Endothelial cell of umbilical vein (primary cell): ENCODE results near the gene TP53BP1. TPM values are rescaled to one million over a fixed set of nuclear protein-coding genes. Genes with fewer than 3 reads are reported as not detected.

Experiments used
- BruUV-seq: library from RNA; stranded (reverse); fragments of 400-500 nt; replicated peaks from 2 replicates; lab custom pipeline; 2021; lab: Mats Ljungman, UMichigan
- CTCF ChIA-PET: fragments of 300-600, 350-600 bp; sonication (Branson Sonifier 250); formaldehyde crosslinking; loops from one replicate; lab custom pipeline; 2021; ENCODE audit warnings: antibody characterized with exemption, inconsistent platforms; lab: Charles Lee
- POLR2A ChIA-PET: fragments of 300-600, 350-600 bp; sonication (Branson Sonifier 250); formaldehyde crosslinking; loops from one replicate; lab custom pipeline; 2021; ENCODE audit warnings: antibody characterized with exemption, inconsistent platforms; lab: Charles Lee
- DNase-seq: peaks from one replicate; pipeline ENCODE4 v3.0.0-alpha.2; 2011; ENCODE audit warnings: low read depth, low spot score
- FAIRE-seq: peaks from 2 replicates; lab custom pipeline; 2011; peaks lifted over from hg19 to GRCh38; lab: Jason Lieb, UNC
- H2AFZ ChIP-seq: 2 replicates; pipeline ENCODE4 v1.6.0; 2012; ENCODE audit warnings: low read depth, low read length, control low read depth, inconsistent platforms
- H3K27ac ChIP-seq: 2 replicates; pipeline ENCODE4 v1.5.1; 2011; ENCODE audit warnings: low read depth, mild to moderate bottlenecking, control low read depth, low read length, moderate library complexity; ENCODE audit not compliant: insufficient read depth
- H3K27me3 ChIP-seq, 2 experiments: 2 replicates each; pipeline versions ENCODE4 v1.6.0 to v1.6.1; 2011; ENCODE audit warnings: low read length in 2 of 2, mixed read lengths in 1 of 2; ENCODE audit not compliant: control insufficient read depth in 2 of 2, insufficient read depth in 2 of 2
- H3K36me3 ChIP-seq, 2 experiments: 2 replicates in 1 of 2; 3 replicates in 1 of 2; pipeline ENCODE4 v1.5.1; 2011; ENCODE audit warnings: low read length in 2 of 2, mild to moderate bottlenecking in 1 of 2, moderate library complexity in 1 of 2; ENCODE audit not compliant: control insufficient read depth in 2 of 2, insufficient read depth in 2 of 2; ENCODE audit errors: extremely low read depth in 1 of 2
- H3K4me1 ChIP-seq: 3 replicates; pipeline ENCODE4 v1.5.1; 2011; ENCODE audit warnings: mild to moderate bottlenecking, low read length; ENCODE audit not compliant: control insufficient read depth, insufficient read depth; ENCODE audit errors: extremely low read depth
- H3K4me2 ChIP-seq: 2 replicates; pipeline ENCODE4 v1.6.1; 2011; ENCODE audit warnings: low read length, control low read depth, mixed read lengths; ENCODE audit not compliant: insufficient read depth
- H3K4me3 ChIP-seq, 3 experiments: fragments of 200-600 bp in 1 of 3; sonication (generic), shearing (Covaris generic) in 1 of 3; replicated peaks in 1 of 3; 2 replicates each; pipeline ENCODE4 v1.5.1; 2011 to 2016; ENCODE audit warnings: control low read depth in 3 of 3, low read length in 3 of 3, mild to moderate bottlenecking in 2 of 3, inconsistent platforms in 1 of 3, low read depth in 1 of 3, moderate library complexity in 1 of 3; ENCODE audit not compliant: insufficient read depth in 1 of 3
- H3K79me2 ChIP-seq: 2 replicates; pipeline ENCODE4 v1.6.0; 2012; ENCODE audit warnings: low read length, inconsistent platforms; ENCODE audit not compliant: control insufficient read depth, insufficient read depth
- H3K9ac ChIP-seq: replicated peaks from 2 replicates; pipeline ENCODE3; 2011; ENCODE audit warnings: low read length, control low read depth; ENCODE audit not compliant: insufficient read depth; ENCODE audit errors: extremely low read depth
- H3K9me1 ChIP-seq: replicated peaks from 3 replicates; pipeline ENCODE4 v1.6.0; 2011; ENCODE audit warnings: mild to moderate bottlenecking, low read length; ENCODE audit not compliant: control insufficient read depth, insufficient read depth; ENCODE audit errors: extremely low read depth
- H3K9me3 ChIP-seq: replicated peaks from 2 replicates; pipeline ENCODE4 v1.5.1; 2012; ENCODE audit warnings: low read length, inconsistent platforms; ENCODE audit not compliant: control insufficient read depth, insufficient read depth
- H4K20me1 ChIP-seq: replicated peaks from 2 replicates; pipeline ENCODE3; 2011; ENCODE audit warnings: mild to moderate bottlenecking, low read length; ENCODE audit not compliant: control insufficient read depth, insufficient read depth; ENCODE audit errors: extremely low read depth
- EZH2 ChIP-seq: IDR thresholded peaks from 2 replicates; pipeline ENCODE4 v1.6.1; 2012; ENCODE audit warnings: borderline replicate concordance, low read depth, mild to moderate bottlenecking, moderate library complexity, low read length, inconsistent platforms; ENCODE audit not compliant: severe bottlenecking
- FOS ChIP-seq: IDR thresholded peaks from 2 replicates; pipeline ENCODE4 v1.6.1; 2011; ENCODE audit warnings: mild to moderate bottlenecking, low read length, moderate library complexity, borderline replicate concordance; ENCODE audit not compliant: insufficient read depth
- GATA2 ChIP-seq: IDR thresholded peaks from 2 replicates; pipeline ENCODE4 v1.7.0; 2011; ENCODE audit warnings: low read depth, mild to moderate bottlenecking, moderate library complexity, mixed read lengths, low read length; ENCODE audit not compliant: insufficient read length, insufficient read depth
- JUN ChIP-seq: IDR thresholded peaks from 2 replicates; pipeline ENCODE4 v1.6.1; 2011; ENCODE audit warnings: borderline replicate concordance, low read depth; ENCODE audit not compliant: insufficient read length, insufficient read depth
- POLR2A ChIP-seq: IDR thresholded peaks from 2 replicates; pipeline ENCODE4 v1.6.1; 2012; ENCODE audit warnings: low read depth, mild to moderate bottlenecking, control low read depth, low read length
- POLR2AphosphoS5 ChIP-seq: IDR thresholded peaks from 2 replicates; pipeline ENCODE4 v1.6.1; 2012; ENCODE audit warnings: low read depth, mild to moderate bottlenecking, control low read depth, low read length, moderate library complexity; ENCODE audit not compliant: insufficient read depth
- dilution Hi-C: fragments of 300-500 bp; cut with MboI; formaldehyde crosslinking; loops from one replicate; pipeline ENCODE4 v1.15.0; 2019; ENCODE audit warnings: low sequenced_read_pairs; ENCODE audit not compliant: extremely low pct_ligation_motif_present
- intact Hi-C: fragments of 100-400 bp; cut with micrococcal nuclease; formaldehyde crosslinking; loops from one replicate; pipeline ENCODE4 v1.10.0; 2022
- polyA plus RNA-seq, 4 experiments: library from polyadenylated mRNA; depleted of rRNA in 3 of 4; stranded (reverse) in 3 of 4; unstranded in 1 of 4; fragments of >200 nt; gene quantifications; 2 replicates each; pipeline versions ENCODE4 v1.2.1 to v1.2.3, GENCODE V29; 2011 to 2012; ENCODE audit warnings: missing spikeins in 1 of 4
- total RNA-seq: library from RNA; stranded (reverse); gene quantifications from 2 replicates; pipeline ENCODE4 v1.2.3, GENCODE V29; 2021
- TF ChIP-seq, protein P1 (sequence below), 2 donors: IDR thresholded peaks; 1 replicate in 1 of 2; 2 replicates in 1 of 2; pipeline ENCODE4 v1.5.1; 2011; ENCODE audit warnings: low read length in 2 of 2, mild to moderate bottlenecking in 2 of 2, moderate library complexity in 2 of 2, control low read depth in 1 of 2, inconsistent platforms in 1 of 2, low read depth in 1 of 2; ENCODE audit not compliant: insufficient read depth in 1 of 2; ENCODE audit errors: extremely low read depth in 1 of 2
- TF ChIP-seq, protein P2 (sequence below): IDR thresholded peaks from 2 replicates; pipeline ENCODE4 v1.6.1; 2011; ENCODE audit not compliant: insufficient read depth, insufficient read length

Gene TP53BP1
- total and polyA plus RNA-seq, 2 donors (not counting 3 experiments of a cell fraction or from before 2014, with no cell fraction given) = 28.1 to 59.5 TPM

DNA sequence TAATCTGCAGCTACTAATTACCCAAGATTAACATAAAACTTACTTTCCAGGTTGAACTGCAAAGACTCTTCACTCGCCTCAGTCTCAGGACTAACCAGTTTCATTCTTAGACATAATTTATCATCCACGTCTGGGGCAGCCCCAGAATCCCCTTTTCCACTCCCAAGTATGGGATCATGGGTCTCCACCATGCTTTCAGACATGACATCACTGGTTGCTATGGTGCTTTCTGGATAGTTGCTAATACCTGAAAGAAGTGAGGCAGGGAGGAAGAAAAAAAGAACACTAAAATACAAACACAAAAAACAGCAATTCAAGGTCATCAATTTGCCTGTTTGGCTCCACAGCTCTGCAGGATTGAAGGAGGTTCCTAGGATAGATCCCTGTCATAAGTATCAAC, 46.6 kb downstream of the TP53BP1 start:
- peaks cover 4 to 15% of the 10 kb centered on the region in 2 experiments for H3K36me3 ChIP-seq
- H3K9me3 ChIP-seq = no peaks in the 10 kb centered on the region
- DNase-seq (no peak), FAIRE-seq (no peak)
- dilution Hi-C loops (no loop called here), intact Hi-C loops (no loop called here)
- H2AFZ ChIP-seq = no peak overlapping the region
- no peak overlapping the region for H3K4me3 ChIP-seq
- no TSS peak for BruUV-seq
- POLR2A ChIA-PET = no interaction called here
- TF ChIP-seq, protein P1, sequence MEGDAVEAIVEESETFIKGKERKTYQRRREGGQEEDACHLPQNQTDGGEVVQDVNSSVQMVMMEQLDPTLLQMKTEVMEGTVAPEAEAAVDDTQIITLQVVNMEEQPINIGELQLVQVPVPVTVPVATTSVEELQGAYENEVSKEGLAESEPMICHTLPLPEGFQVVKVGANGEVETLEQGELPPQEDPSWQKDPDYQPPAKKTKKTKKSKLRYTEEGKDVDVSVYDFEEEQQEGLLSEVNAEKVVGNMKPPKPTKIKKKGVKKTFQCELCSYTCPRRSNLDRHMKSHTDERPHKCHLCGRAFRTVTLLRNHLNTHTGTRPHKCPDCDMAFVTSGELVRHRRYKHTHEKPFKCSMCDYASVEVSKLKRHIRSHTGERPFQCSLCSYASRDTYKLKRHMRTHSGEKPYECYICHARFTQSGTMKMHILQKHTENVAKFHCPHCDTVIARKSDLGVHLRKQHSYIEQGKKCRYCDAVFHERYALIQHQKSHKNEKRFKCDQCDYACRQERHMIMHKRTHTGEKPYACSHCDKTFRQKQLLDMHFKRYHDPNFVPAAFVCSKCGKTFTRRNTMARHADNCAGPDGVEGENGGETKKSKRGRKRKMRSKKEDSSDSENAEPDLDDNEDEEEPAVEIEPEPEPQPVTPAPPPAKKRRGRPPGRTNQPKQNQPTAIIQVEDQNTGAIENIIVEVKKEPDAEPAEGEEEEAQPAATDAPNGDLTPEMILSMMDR (IDR thresholded peaks at IDR 0.05; ENCODE audit: extremely low read depth in 1 of 2, insufficient read depth in 1 of 2, low read depth in 1 of 2, low read length in 2 of 2) = no peak
- TF ChIP-seq, protein P2, sequence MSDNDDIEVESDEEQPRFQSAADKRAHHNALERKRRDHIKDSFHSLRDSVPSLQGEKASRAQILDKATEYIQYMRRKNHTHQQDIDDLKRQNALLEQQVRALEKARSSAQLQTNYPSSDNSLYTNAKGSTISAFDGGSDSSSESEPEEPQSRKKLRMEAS = no peak
- TF ChIP-seq EZH2 = no peak
- no peak for TF ChIP-seq POLR2A
- TF ChIP-seq GATA2 = no peak
- TF ChIP-seq POLR2AphosphoS5 = no peak
- TF ChIP-seq JUN = no peak
- TF ChIP-seq FOS = no peak
- no peak overlapping the region for H3K4me2 ChIP-seq
- CTCF ChIA-PET = interaction anchor here (0.7 kb wide), 1 partner anchor 21 kb away, joined by 3 read pairs; no protein-coding TSS in a partner anchor
- H3K27me3 ChIP-seq = no peaks in the 10 kb centered on the region
- no peaks in the 10 kb centered on the region for H3K79me2 ChIP-seq
- H4K20me1 ChIP-seq = no peaks in the 10 kb centered on the region
- no peaks in the 10 kb centered on the region for H3K4me1 ChIP-seq
- no peak overlapping the region for H3K9ac ChIP-seq
- H3K27ac ChIP-seq = no peak overlapping the region
- no peaks in the 10 kb centered on the region for H3K9me1 ChIP-seq
